ENCODE data around the gene COG5. TPM values are rescaled to one million over a fixed set of nuclear protein-coding genes. Genes with fewer than 3 reads are reported as not detected.

Gene COG5
- total and polyA plus RNA-seq, 2 of the 4 experiments (the other 2 are of a cell fraction): 18.5 to 27.4 TPM

DNA sequence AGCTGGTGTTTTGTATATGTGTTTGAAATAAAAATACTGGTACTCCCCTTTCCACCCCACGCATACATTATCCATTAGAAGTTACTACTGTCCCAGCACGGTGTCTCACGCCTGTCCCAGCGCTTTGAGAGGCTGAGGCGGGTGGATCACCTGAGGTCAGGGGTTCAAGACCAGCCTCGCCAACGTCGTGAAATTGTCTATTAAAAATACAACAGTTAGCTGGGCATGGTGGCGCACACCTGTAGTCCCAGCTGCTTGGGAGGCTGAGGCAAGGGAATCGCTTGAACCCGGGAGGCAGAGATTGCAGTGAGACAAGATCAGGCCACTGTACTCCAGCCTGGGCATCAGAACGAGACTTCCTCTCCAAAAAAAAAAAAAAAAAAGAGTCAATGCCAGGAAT lies 392.2 kb downstream of the COG5 start:
- Histone ChIP-seq H3K18ac (ENCODE audit: low read depth, low read length) (no peak overlapping the region), H3K4me2 (ENCODE audit: low read depth, low read length) (no peak overlapping the region; the same call in 1 of the 2 replicates), H3K4me1 (ENCODE audit: control insufficient read depth, insufficient read depth, low read length) (peaks cover 3% of the 10 kb centered on the region; the same call in 1 of the 2 replicates), H3K23ac (ENCODE audit: low read depth, low read length) (no peak overlapping the region), H2BK15ac (ENCODE audit: low read depth, low read length) (no peak overlapping the region), H3K56ac (ENCODE audit: extremely low read depth, insufficient read depth, low read length) (no peak overlapping the region), H3K9me1 (ENCODE audit: insufficient read depth, low read length) (no peaks in the 10 kb centered on the region), H4K20me1 (ENCODE audit: insufficient read depth, low read length) (peaks cover 33% of the 10 kb centered on the region), H4K8ac (ENCODE audit: low read depth in 2 of 2, low read length in 2 of 2) (no peak overlapping the region), H2BK20ac (ENCODE audit: low read depth, low read length) (no peak overlapping the region), H3K4me3 (ENCODE audit: insufficient read depth, low read depth, low read length) (no peak overlapping the region), H4K5ac (ENCODE audit: low read depth, low read length) (no peak overlapping the region), H3K79me1 (ENCODE audit: low read depth in 1 of 2, low read length in 2 of 2) (peaks cover 13 to 49% of the 10 kb centered on the region in 2 experiments), H4K91ac (ENCODE audit: insufficient read depth, low read depth, low read length) (no peak overlapping the region), H2BK5ac (ENCODE audit: low read depth, low read length, poor library complexity, severe bottlenecking) (no peak overlapping the region), H2AFZ (replicated peaks; ENCODE audit: low read length, poor library complexity) (no peak overlapping the region), H3K14ac (replicated peaks; ENCODE audit: low read depth, low read length) (no peak overlapping the region), H2AK9ac (replicated peaks; ENCODE audit: low read depth, low read length, poor library complexity) (peak overlapping the region; percentile 15), H3K9ac (ENCODE audit: low read depth, low read length) (no peak overlapping the region), H3K4ac (ENCODE audit: low read depth, low read length) (no peak overlapping the region), H3K27ac (ENCODE audit: insufficient read depth, low read length) (no peak overlapping the region), H2BK120ac (ENCODE audit: low read depth, low read length) (no peak overlapping the region), H3K27me3 (ENCODE audit: control insufficient read depth, insufficient read depth, low read length) (no peaks in the 10 kb centered on the region), H3K36me3 (ENCODE audit: control insufficient read depth, insufficient read depth, low read length) (peaks cover 3% of the 10 kb centered on the region), H3K9me3 (ENCODE audit: control insufficient read depth, insufficient read depth, low read length) (no peaks in the 10 kb centered on the region), H2AK5ac (ENCODE audit: low read depth, low read length) (no peak overlapping the region)
- in situ Hi-C loops (cut with MboI; ENCODE audit: low sequenced_read_pairs): no loop called here
- 100% methylated on average over 1 of the region's 12 CpGs; no CpG with 5 or more reads in 1 of the 2 experiments for WGBS, 2 experiments (ENCODE audit: extremely low coverage in 2 of 2, insufficient read length in 1 of 2)
- ATAC-seq (ENCODE audit: low read depth): no peak
- ChIA-PET POLR2A (ENCODE audit: unreplicated experiment) (no interaction called here), CTCF (interaction anchor here (0.6 kb wide), 2 partner anchors 404 to 561 kb away, joined by 3 to 5 read pairs; no protein-coding TSS in a partner anchor)
- no peak for TF ChIP-seq ELK1 (IDR thresholded peaks at IDR 0.05; ENCODE audit: borderline replicate concordance, low read depth, low read length)
- no peak for TF ChIP-seq SMC3 (IDR thresholded peaks at IDR 0.05; ENCODE audit: low read depth, low read length)
- no peak for TF ChIP-seq RAD21 (IDR thresholded peaks at IDR 0.05; ENCODE audit: low read length)
- no peak for TF ChIP-seq RCOR1 (IDR thresholded peaks at IDR 0.05; ENCODE audit: insufficient replicate concordance, low read length)
- no peak for TF ChIP-seq POLR2A (IDR thresholded peaks at IDR 0.05; ENCODE audit: low read depth, low read length)
- TF ChIP-seq BHLHE40 (IDR thresholded peaks at IDR 0.05; ENCODE audit: low read depth, low read length): no peak
- TF ChIP-seq, protein P1, sequence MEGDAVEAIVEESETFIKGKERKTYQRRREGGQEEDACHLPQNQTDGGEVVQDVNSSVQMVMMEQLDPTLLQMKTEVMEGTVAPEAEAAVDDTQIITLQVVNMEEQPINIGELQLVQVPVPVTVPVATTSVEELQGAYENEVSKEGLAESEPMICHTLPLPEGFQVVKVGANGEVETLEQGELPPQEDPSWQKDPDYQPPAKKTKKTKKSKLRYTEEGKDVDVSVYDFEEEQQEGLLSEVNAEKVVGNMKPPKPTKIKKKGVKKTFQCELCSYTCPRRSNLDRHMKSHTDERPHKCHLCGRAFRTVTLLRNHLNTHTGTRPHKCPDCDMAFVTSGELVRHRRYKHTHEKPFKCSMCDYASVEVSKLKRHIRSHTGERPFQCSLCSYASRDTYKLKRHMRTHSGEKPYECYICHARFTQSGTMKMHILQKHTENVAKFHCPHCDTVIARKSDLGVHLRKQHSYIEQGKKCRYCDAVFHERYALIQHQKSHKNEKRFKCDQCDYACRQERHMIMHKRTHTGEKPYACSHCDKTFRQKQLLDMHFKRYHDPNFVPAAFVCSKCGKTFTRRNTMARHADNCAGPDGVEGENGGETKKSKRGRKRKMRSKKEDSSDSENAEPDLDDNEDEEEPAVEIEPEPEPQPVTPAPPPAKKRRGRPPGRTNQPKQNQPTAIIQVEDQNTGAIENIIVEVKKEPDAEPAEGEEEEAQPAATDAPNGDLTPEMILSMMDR (conservative IDR thresholded peaks at IDR 0.05; ENCODE audit: low read depth, low read length): no peak
- TF ChIP-seq RFX5 (IDR thresholded peaks at IDR 0.05; ENCODE audit: low read depth, low read length): no peak
- no peak for TF ChIP-seq FOS (IDR thresholded peaks at IDR 0.05; ENCODE audit: low read depth, low read length)
- TF ChIP-seq USF2 (IDR thresholded peaks at IDR 0.05; ENCODE audit: low read depth, low read length): no peak
- no peak for TF ChIP-seq MAZ (IDR thresholded peaks at IDR 0.05; ENCODE audit: borderline replicate concordance, low read depth, low read length)
- no peak for TF ChIP-seq CEBPB (IDR thresholded peaks at IDR 0.05; ENCODE audit: low read depth, low read length)
- no peak for TF ChIP-seq CHD1 (IDR thresholded peaks at IDR 0.05; ENCODE audit: low read depth, low read length)
- no peak for TF ChIP-seq NFE2L2 (IDR thresholded peaks at IDR 0.05; ENCODE audit: low read depth, low read length)
- dilution Hi-C loops (cut with HindIII; ENCODE audit: low sequenced_read_pairs, unreplicated experiment): no loop called here
- BruUV-seq (replicated peaks): no TSS peak
- DNase-seq: no peak
- intact Hi-C loops (cut with micrococcal nuclease): no loop called here

All from IMR-90 (cell line).